Loucy (cell line): ENCODE data around the gene PAK5.

ENCODE experiments used
- EZH2phosphoT487 ChIP-seq: fragments of 200-600 bp; IDR thresholded peaks from 2 replicates; pipeline ENCODE4 v1.6.1; 2018; ENCODE audit warnings: antibody characterized with exemption, mild to moderate bottlenecking, moderate library complexity, borderline replicate concordance
- TF ChIP-seq, protein P1 (sequence below): fragments of 200-600 bp; sonication (generic); conservative IDR thresholded peaks from 2 replicates; pipeline ENCODE4 v1.5.1; 2014; ENCODE audit warnings: mild to moderate bottlenecking, antibody characterized with exemption, low read length

DNA sequence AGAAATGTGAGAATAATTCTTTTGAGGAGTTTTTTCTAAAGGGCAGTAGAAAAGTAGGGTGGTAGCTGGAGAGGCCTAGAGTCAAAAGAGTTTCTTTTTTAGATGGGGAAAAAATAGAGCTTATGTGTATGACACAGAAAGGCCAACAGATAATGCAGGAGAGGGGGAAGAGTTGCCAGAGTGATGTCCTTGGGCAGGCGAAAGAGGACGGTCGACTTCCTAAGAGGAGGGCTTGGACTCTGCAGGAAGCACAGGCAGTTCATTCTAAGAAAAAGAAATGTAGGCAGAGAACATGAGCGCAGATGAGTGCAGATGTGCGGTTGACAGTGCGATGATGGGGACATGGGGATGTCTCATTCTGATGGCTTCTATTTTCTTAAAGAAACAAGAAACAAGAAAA, 68.9 kb downstream of the PAK5 start:
- TF ChIP-seq EZH2phosphoT487 = no peak
- TF ChIP-seq, protein P1, sequence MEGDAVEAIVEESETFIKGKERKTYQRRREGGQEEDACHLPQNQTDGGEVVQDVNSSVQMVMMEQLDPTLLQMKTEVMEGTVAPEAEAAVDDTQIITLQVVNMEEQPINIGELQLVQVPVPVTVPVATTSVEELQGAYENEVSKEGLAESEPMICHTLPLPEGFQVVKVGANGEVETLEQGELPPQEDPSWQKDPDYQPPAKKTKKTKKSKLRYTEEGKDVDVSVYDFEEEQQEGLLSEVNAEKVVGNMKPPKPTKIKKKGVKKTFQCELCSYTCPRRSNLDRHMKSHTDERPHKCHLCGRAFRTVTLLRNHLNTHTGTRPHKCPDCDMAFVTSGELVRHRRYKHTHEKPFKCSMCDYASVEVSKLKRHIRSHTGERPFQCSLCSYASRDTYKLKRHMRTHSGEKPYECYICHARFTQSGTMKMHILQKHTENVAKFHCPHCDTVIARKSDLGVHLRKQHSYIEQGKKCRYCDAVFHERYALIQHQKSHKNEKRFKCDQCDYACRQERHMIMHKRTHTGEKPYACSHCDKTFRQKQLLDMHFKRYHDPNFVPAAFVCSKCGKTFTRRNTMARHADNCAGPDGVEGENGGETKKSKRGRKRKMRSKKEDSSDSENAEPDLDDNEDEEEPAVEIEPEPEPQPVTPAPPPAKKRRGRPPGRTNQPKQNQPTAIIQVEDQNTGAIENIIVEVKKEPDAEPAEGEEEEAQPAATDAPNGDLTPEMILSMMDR = no peak
